GM20431 (cell line): ENCODE data around the gene PDZD2.
"Not testable (repeated sequence)": the region's sequence is repeated elsewhere in the genome, so short reads cannot be mapped to it uniquely, and the experiment has no call there.

Experiments
- in situ Hi-C: fragments of 300-500 bp; cut with MseI, MboI; formaldehyde crosslinking; loops from one replicate; pipeline ENCODE4 v1.15.0; 2020; ENCODE audit warnings: low sequenced_read_pairs; ENCODE audit not compliant: unreplicated experiment

PDZD2 gene

DNA sequence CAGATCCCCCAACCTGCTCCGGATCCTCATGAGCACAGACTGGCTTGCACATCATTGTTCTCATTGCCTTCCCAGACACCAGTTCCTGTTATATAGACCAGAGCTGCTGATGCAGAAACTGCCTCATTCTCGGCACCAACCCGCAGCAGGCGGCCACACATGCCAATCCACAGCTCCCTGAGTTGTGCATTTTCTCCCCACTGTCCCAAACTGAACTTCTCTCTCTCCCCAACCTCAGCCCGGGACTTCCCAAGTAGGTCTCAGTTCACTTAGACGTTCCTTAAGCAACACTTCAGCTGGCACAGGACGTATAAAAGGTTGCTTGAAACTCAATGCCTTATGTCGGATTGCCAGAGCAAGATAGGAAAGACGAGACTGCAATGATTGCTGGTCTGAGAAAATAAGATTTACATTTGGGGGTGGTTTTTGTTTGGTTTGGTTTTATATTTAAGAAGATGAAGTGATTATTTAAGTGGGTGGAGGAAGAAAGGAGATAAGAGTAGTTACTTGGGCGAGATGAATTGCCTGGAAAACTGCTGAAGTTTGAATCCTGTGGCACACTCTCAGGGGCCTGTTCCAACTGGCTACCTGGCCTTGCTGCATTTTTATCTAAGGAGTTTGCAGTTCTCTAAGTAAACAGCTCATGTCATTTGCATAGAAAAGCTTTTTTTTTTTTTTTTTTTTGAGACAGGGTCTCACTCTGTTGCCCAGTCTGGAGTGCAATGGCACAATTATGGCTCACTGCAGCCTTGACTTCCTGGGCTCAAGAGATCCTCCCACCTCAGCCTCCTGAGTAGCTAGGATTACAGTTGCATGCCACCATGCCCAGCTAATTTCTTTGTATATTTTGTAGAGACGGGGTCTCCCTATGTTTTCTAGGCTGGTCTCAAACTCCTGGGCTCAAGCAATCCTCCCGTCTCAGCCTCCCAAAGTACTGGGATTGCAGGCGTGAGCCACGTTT lies 379.8 kb downstream of the PDZD2 start:
- in situ Hi-C loops: no loop called here

- in situ Hi-C loops: no loop called here
Observed at GRCh38 chr5:32020271-32020670, 381.3 kb downstream of the PDZD2 start.

- in situ Hi-C loops: no loop called here
Observed at GRCh38 chr5:32020946-32021345, 382.0 kb downstream of the PDZD2 start.

- in situ Hi-C loops: no loop called here
Observed at GRCh38 chr5:32021771-32022170, 382.8 kb downstream of the PDZD2 start.

- in situ Hi-C loops: no loop called here
Observed at GRCh38 chr5:32022638-32023037, 383.7 kb downstream of the PDZD2 start.

- in situ Hi-C loops: no loop called here
Observed at GRCh38 chr5:32023816-32024215, 384.9 kb downstream of the PDZD2 start.

- in situ Hi-C loops: no loop called here
Observed at GRCh38 chr5:32024751-32025150, 385.8 kb downstream of the PDZD2 start.

DNA sequence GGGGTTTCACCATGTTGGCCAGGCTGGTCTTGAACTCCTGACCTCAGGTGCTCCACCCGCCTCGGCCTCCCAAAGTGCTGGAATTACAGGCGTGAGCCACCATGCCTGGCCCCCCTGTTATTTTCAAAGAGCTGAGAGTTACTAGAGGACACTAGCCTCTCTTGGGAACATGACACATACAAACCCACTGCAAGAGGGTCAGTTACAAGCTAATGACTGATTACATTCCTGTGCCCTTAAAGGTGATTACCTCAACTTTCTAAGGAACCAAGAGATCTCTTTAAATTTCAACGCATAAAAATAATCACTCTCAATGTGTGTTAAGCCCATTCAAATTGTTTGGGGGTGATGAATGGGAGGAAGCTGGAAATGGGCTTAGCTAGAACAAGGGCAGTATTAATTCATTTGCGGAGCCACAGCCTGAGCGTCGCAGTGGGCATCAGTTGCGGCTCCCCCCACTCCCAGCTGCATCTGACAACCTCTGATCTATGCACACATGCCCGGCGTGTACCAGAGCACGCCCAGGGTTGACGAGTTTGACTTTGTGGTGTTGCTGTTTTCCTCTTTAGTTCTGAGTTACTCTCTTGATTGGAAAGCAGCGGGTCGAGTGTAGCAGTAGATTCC lies 388.3 kb downstream of the PDZD2 start:
- in situ Hi-C loops: no loop called here

DNA sequence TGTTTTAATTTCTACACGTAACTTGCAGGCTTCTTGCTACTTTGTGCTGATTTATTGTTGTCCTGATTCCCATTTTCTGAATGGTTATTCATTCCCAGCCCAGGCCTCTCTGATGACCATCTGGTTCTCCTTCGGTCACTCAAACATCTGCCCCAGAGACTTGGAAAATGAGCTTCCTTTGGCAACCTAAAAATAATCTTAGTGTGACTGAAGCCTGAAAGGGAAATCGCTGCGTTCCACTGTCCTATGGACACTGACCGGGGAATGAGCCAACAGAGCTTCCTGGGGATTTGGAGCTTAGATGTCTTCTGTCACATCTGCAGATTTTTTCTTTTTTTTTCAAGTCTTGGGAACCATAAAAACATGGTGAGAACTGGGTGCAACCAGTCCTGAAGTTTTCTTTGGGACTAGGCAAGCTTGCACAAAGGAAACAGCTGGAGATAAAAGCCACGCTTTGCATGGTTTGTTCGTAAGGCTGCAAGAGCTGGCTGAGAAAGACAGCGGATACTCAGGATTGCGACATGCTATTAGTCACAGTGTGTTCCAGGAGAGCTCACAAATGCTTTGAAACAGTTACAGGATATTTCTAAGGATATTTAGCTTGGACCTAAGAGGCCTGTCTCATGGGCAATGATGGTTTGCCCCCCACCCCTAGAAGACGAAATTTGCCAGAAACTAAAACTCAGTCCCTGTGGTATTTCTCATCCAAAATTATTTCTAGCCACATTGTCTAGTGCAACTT lies 389.0 kb downstream of the PDZD2 start:
- in situ Hi-C loops: no loop called here

DNA sequence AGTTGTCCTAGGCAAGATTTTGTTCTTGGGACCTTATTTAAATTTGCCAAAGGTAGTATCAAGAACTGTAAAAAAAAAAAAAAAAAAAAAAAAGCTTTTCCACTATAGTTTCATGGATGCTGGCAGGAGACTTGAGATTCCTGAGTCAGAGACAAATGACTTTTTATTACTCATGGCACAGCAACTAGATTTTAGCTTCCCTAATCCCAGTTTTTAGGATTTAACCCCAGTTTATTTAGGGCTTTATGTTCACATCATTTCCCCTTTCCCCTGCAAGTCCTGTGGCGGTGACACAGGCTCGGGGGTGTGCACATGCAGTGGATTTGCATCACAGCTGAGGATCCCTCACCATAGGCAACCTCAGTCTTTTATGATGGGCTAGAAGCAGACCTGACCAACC lies 390.3 kb downstream of the PDZD2 start:
- in situ Hi-C loops: no loop called here

DNA sequence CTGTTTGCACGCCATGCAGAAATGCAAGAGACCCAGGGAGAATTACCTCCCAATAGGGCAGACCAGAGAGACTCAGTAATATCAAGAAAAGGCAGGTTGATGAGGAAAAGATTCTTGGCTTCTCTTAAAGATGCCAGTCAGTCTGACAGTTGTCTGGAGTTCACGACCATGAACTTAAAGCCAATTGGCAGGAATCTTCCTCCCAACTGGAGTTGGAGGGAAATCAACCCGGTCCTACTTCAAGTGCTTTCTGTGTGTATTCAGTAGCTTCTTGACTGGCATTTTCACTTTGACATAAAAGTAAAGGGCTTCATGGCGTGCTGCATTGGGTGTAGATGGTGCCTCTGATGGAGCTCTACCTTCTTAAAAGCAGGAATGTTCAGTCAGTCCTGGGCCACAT lies 390.9 kb downstream of the PDZD2 start:
- in situ Hi-C loops: no loop called here

GRCh38 chr5:32030222-32030621 lies 391.3 kb downstream of the PDZD2 start:
- in situ Hi-C loops: no loop called here

GRCh38 chr5:32030686-32031085 lies 391.8 kb downstream of the PDZD2 start:
- in situ Hi-C loops: no loop called here

DNA sequence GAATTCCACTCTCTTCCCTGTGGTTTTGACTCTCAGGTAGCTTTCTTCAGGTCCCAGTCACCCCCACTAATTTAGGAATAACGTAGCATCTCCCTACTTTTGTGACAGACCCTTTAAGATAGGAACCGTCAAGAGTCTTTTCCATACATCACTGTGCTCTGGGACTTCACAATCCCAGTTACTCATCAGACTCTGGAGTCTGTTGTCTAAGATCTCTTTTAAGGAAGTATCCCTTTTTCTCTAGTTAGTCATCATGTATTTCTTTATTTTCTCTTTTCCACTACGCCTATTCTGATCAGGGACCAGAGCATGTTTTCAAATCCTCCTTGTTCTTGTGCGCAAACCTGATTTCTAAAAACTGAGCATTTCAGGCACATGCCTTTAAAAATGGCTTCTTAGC lies 392.2 kb downstream of the PDZD2 start:
- in situ Hi-C loops: no loop called here

- in situ Hi-C loops: no loop called here
Observed at GRCh38 chr5:32038523-32038922, 399.6 kb downstream of the PDZD2 start.

DNA sequence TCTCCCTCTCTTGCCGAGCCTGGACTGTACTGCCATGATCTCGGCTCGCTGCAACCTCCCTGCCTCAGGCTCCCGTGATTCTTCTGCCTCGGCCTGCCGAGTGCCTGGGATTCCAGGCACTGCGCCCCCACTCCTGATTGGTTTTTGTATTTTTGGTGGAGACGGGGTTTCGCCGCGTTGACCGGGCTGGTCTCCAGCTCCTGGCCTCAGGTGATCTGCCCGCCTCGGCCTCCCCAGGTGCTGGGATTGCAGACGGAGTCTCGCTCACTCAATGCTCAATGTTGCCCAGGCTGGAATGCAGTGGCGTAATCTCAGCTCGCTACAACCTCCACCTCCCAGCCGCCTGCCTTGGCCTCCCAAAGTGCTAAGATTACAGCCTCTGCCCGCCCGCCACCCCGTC lies 400.2 kb downstream of the PDZD2 start:
- in situ Hi-C loops: not testable (repeated sequence)

DNA sequence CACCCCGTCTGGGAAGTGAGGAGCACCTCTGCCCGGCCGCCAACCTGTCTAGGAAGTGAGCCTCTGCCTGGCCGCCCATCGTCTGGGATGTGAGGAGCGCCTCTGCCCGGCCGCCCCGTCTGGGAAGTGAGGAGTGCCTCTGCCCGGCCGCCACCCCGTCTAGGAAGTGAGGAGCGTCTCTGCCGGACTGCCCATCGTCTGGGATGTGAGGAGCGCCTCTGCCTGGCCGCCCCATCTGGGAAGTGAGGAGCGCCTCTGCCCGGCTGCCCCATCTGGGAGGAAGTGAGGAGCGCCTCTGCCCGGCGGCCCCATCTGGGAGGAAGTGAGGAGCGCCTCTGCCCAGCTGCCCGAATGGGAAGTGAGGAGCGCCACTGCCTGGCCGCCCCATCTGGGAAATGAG lies 400.7 kb downstream of the PDZD2 start:
- in situ Hi-C loops: not testable (repeated sequence)

GRCh38 chr5:32040181-32040695 lies 401.3 kb downstream of the PDZD2 start:
- in situ Hi-C loops: not testable (repeated sequence)

- in situ Hi-C loops: no loop called here
Observed at GRCh38 chr5:32042551-32042961, 403.6 kb downstream of the PDZD2 start.

DNA sequence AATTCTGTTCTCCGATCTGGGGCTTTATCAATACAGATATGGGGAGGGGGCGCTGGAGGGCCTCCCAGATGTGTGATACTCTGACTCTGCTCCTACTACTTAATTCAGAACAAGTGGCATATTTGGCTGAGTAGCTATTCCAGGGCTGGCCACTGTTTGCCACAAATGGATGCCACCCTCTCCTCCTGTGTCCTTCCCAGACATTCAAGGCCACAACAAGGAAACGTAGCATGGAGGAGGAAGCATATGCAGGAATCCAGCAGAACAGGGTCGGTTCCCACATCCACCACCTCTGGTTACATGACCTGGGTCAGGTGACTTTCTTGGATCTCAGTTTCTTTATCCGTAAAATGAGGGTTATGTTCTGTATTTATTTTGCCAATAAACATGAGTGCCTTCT lies 404.2 kb downstream of the PDZD2 start:
- in situ Hi-C loops: no loop called here

DNA sequence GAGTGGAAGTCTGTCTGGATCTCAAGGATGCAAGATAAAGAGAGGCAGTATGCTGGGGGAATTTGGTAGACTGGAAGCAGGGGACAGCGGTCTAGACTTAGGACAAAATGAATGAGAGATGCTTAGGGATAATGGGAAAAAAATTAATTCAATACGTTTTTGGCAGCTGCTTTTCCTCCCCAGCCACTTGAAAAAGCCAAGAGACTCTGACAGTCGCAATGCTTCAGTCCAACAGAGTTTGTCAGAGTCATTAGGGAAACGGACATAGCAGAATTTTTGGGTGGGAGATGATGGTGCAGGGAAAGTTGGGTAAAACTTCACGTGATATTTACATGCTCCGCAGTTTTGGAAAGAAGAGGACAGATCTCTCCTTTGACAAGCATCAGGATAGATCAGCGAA lies 405.5 kb downstream of the PDZD2 start:
- in situ Hi-C loops: no loop called here
